SH-SY5Y (cell line): ENCODE measurements around the gene PIK3R1.

Experiments
- GATA2 ChIP-seq: IDR thresholded peaks from 2 replicates; pipeline ENCODE4 v1.6.1; 2011; ENCODE audit warnings: mild to moderate bottlenecking, low read depth, low read length
- GATA3 ChIP-seq: IDR thresholded peaks from 2 replicates; pipeline ENCODE4 v1.6.1; 2011; ENCODE audit warnings: low read depth, mild to moderate bottlenecking, low read length, moderate library complexity

DNA sequence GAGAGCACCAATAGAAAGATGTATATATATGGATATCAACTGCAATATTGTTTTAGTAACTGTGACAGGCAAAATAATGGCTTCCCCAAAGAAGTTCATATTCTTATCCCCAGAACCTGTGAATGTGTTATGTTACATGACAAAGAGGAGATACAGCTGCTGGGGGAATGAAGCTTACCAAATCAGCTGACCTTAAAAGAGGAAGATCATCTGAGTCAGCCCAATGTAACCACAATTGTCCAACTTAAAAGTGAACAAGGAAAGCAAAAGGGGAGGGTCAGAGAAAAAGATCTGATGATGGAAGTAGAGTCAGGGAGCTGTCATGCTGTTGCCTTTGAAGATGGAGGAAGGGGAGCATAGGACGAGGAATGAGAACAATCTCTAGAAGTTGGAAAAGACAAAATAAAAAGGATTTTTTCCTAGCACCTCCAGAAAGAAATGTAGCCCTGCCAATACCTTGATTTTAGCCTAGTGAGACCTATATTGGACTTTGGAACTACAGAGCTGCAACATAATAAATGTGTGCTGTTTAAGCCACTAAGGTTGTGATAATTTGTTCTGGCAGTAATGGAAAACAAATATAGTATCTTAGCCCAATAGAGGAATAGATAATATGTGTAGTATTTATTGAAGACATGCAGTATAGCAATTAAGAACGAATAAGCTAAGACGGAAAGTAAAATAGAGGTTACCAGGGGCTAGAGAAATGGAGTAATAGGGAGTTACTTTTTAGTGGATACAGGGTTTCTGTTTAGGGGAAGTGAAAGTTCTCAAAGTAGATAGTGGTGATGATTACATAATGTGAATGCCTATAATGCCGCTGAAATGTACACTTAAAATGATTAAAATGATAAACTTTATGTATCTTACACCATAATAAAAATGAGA is 115.9 kb downstream of the PIK3R1 start:
- no peak for TF ChIP-seq GATA2
- no peak for TF ChIP-seq GATA3
